ENCODE measurements around the gene MATN3.

Gene MATN3

DNA sequence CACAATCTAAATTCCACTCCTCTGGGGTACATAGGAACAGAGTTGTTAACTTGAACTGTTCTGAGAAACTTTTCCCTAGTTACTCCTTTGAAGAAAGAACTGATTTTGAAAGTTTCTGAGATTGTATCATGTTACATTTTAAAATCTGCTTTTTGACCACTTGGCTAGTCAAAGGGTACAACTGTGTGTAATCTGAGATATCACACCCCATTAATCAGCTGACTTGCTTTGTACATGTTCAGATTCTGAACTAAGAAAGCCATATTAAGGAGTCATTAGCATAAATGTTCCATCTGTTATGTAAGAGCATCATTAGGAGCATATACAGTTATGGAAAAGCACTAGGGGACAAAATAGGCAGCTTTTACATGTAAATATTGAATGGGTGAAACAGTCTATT is 18.7 kb downstream of the MATN3 start:
- DNase-seq, result no peak

DNA sequence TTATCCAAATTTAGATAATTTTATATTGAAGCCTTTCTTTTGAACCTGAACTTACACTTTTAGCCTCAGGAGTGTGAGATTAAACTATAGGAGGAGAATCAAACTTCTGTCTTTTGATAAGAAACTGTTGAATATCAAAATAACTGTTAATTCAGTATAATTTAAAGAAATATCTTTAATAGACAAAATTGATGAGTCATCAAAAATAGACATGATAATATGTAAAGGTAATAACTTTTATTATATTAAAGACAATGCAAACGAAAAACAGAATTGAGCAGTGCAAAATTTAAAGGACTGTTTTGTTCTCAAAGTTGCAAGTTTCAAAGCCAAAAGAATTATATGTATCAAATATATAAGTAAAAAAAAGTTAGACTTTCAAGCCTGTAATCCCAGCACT is 20.6 kb downstream of the MATN3 start:
- no peak for DNase-seq

DNA sequence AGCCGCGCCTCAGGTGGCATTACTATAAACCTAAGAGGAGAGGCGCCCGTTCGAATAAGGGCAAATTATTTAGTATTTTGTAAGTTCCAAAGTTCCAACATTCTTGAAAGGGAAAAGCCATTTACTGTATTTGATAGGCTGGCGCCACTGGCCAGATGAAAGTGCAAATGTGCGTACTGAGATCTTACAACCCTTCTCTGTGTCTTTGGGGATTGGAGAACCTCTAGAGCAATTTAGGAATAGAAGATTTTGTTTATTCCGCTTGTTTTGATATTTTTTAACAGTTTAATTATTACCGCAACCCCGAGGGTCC is 22.1 kb downstream of the MATN3 start:
- no peak for DNase-seq

DNA sequence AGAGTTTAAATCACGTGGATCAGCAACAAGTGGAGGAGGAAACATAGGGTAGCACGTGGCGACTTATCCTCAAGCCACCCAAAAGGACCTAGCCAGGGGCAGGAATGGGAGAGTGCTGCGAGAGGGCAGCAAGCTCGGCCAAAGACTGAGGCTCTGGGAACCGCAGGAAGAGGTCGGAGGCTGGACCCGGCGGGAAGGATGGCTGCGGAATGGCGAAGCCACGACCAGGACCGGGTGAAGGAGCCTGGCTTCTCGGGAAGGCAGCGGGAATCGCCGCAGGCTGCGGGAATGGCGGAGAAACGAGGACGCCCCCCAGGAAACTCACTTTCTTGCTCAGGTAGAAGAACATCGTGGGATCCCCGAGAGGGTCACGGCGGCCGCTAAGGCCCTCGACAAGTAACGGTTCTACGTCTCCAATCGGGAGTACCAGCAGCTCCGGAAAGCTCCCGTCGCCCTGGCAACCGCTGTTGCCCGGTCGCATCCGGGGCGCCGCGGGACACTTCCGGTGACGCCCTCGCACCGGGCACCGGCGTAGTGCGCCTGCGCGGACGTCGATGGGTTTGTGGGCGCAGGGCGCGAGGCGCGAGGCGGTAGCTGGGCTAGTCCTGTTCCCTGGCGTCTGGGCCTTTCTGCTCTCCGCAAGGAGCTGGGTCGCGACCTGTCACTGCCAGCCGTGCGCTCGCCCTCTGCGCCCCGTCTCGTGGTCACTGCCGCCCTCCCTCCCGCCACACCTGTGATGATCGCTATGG is 22.6 kb downstream of the MATN3 start, which contains the start of gene WDR35:
WDR35 (minus strand) TSS at position 439 of the 749 bp plus-strand sequence; CDS start at position 349, 90 bp downstream.
- peak; percentile 90 for DNase-seq

DNA sequence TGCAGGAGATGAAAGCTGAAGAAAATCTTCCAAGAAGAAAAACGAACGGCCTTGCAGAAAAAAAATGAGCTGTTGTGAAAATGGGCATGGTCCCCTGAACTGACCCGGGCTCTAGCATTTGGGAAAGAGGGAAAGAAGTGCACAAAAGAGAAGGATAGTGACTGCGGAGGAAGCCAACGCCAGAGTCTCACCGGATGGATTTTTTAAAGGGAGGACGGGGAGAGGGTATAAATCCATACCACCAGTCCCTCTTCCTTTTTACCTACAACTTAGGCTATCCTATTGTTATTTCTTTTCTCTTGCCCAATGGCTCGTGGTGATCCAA is 23.2 kb downstream of the MATN3 start:
- DNase-seq, result no peak

DNA sequence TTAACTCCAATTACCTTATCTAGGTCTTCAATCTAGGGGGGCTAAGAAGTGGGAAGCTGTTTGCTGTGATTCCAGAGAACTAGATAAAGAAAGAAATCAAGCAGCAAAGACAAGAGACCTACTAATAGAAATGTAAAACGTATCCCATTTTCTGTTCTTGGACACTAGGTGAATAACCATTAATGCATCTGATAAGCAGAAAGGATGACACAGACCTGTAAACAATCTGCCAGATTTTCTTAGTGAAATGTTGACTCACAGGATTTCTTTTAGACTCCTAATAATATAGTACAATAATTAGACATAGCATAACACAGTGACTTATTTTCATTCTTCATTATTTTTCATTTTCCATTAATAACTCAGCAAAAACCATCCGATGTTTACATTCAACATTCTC is 23.9 kb downstream of the MATN3 start:
- no peak for DNase-seq

DNA sequence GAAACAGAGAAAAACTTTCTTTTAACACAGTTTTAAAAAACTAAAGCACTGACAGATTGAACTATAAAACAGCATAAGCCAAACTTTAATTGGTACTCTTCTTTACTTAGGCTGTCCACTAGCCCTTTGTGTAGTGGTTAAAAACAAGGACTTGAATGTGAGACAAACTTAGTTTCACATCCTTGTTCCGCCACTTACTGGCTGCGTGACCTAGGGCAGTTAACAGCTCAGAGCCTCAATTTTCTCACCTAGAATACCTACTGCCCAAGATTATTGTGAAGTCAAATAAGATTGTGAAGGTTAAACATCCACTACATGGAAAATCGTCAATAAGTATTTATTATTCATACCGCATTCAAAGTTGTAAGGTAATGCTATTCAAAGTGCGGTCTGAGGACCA is 24.5 kb downstream of the MATN3 start:
- DNase-seq, result no peak

DNA sequence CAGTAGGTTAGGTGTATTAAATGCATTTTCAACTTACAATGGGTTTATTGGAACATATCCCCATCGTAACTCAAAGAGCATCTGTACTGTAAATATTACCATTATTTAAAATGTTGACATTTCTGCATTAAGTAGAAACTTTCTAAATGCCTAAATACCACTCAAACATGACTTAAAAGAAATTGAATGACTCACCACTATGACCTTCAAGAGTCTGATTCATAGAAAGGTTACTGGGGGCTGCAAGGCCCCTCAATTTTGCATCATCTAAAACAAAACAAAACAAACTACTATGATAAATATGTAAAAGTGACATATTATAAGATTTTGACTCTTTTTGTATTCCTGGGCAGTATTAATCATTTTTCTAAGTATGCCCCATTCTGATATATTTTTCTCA is 30.2 kb downstream of the MATN3 start:
- DNase-seq, result no peak

DNA sequence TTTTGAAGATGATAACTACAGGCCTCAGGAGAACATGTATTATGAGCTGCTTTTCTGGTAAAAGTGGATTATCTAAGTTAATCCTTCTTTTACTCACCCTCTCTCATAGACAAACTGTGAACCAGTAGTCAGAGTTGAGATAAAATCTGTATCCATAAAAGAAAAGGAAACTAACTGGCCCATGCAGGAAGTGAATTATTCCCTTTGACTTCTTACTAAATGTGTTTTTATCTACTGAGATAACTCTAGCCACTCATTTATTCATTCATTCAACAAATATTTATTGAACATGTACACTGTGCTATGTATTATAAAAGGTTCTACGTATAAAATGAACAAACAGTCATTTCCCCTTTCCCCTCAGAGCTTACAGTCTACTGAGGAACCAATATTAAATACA is 32.5 kb downstream of the MATN3 start:
- DNase-seq, result no peak

DNA sequence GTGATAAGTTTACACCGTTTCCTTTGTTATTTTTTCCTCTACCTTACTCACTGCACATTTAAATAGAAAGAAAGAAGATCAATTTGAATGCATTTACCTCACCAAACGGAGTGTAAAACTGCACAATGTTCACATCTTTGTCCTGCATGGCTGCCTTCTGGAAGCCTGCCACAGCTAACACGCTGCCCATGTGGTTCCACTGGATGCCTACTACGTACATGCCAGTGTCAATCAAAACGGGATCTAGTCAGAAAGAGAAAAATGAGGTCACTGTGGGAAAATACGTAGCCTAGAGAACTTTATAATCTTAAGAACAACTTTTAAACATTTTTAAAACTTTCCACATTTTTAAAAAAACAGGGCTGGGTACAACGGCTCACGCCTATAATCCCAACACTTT is 39.0 kb downstream of the MATN3 start:
- no peak for DNase-seq

DNA sequence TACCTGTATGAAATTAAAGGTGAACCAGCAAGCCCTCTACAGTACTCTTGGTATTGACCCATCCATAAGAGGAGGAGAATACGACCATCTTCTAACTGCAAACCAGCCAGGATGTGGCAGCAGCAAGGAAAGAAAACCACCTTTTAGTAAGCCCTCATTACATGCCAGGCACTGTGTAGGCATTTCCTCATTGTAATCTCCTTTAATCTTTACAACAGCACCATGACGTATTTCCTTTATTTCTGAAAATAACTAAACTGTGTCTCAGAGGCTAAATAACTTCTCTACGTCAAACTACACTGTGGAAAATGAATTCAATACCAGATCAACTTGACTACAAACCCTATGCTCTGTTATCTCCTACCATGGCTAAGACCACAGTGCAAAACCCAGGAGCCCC is 40.8 kb downstream of the MATN3 start:
- DNase-seq, result no peak

DNA sequence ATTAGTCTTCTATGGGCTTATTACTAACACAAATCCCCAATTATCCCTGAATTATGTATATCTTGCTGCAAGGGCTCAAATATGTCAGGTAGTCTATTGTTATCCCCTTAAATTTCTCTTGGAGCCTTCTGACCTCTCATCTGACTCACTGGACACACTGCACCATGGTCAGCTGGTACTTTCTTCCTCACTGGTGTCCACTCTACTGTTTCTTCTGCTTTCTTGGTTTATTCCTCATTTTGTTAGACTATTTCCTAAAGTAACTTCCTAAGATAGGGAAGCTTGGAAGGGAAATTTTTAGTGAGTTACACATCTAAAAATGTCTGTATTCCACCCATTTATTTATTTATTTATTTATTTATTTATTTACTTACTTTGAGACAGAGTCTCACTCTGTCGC is 49.1 kb downstream of the MATN3 start:
- no peak for DNase-seq

DNA sequence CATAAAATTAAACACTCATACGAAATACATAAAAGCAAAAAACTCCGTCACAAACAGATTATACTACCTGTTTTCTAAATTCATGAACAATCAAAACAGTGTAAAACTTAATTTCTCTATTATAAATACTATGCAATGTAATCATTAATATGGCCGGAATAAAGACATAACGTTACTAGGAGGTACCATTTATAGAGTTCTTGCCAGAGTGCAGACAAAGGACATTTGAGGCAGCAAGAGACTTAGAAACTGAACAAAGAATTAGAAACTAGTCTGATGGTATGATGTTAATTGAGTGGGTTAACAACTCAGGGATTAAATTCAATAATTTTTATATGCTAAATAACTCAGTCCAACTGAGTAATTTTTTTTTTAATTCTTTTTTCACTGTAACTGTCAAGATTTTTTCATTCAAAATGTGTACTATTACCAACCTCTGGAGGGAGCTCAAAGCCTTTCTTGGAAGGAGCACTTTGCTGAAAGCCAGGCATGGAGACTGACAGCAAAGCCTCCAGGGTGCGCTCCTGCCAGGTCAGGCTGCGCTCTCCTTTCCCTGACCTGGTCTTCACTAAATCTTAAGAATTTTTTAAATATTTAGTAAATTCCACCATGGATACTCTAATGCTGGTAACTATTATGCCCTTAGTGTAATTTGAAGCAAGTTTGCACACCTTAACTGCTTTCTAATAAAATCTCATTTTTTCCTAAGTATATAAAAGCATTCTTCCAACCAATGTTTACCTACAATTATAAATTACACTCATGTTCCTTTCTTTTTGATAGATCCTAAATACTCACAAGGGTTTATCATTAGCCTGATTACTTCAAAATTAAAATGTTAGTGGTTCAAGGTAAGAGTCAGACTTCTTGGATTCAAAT is 56.7 kb downstream of the MATN3 start:
- peak; percentile 61 for DNase-seq

DNA sequence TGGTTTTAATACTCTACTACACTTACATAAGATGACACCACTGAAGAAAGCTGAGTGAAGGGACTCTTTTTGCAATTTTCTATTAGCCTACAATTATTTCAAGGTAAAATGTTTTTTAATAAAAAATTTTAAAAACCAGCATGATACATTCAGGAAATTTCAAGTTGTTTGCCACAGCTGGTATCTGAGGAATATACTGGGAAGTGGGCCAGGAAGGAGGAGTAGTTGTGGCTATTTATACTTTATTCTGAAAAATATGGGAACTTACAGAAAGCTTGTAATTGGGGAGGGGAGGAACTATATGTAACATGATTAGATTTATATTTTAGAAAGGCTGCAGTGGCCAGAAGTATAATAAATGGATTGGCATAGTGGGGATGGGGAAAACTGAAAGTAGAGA is 63.4 kb downstream of the MATN3 start:
- DNase-seq, result peak; percentile 25

DNA sequence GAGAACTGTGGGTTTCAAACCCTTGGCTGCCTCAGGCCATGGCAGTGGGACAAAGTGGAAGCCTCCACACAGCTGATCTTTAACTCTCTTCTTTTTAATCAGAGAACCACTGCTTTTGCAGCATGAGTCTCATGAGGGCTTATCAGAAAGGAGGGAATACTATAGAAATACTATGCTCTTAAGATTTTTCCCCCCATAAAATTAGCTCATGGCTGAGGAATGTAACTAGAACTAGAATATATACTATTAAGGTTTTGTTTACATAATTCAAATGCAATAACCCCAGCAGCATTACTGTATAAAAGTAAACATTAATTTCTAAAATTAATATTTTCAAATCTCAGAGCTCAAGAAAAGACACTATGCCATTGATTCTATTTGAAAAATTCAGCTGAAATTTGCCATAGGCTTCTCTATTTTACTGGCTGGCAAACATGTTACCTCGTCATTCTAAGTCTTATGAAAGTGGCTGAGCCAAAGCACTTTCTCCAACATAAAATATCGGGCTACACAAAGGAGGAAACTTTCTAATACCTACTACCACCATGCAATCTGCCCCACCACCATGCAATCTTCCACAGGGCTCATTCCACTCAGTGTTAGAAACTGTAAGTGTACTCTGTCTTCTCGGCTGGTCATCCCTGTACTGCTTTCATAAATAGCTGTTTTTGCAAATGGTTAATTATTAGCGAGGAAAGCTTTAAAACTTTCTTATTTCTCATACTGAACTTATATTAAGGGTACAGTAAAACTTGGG is 65.1 kb downstream of the MATN3 start:
- no peak for DNase-seq

DNA sequence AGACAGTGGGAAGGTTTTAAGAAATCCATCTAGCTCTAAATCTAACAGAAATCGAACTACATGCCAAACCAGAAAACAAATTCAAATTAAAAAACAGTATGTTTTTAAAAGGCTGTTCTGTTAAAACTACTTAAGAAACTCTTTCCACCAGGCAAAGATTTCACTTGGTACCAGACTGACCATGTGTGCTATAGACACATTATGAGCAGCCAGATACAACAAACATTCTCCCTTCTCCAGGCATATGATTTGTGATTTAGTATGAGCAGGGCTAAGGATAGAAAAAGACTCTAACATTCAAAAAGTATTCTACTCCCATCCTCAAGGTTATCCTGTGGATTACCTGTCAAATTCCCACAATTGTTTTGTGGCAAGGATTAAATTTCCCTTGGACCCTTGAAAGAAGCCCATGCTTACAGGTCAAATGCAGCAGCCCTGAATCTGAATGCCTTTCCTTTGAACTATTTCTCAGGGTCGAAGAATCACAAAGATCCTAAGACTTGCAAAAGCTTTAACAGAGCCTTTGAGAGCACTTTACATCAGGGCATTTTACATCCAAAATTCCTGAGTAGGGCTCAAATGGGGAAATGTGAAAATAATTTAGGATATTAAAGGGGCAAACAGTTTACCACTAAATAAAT is 68.1 kb downstream of the MATN3 start:
- no peak for DNase-seq

DNA sequence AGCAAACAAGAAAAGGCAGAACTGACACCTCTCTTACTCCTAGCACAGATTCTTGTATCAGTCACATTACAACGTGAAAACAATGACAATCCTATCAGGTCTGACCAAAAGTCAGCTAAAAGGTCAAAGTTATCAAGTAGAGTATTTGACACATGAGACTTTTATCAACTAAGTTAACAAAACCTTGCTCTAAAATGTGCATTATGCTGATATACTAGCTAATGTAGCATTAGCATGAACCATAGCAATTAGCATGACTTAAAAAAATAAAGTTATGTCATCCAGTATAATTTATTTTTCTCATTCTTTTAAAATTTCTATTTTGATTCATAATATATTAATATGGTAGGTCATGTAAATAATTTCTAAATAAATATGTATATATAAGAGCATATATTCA is 69.3 kb downstream of the MATN3 start:
- DNase-seq, result no peak

DNA sequence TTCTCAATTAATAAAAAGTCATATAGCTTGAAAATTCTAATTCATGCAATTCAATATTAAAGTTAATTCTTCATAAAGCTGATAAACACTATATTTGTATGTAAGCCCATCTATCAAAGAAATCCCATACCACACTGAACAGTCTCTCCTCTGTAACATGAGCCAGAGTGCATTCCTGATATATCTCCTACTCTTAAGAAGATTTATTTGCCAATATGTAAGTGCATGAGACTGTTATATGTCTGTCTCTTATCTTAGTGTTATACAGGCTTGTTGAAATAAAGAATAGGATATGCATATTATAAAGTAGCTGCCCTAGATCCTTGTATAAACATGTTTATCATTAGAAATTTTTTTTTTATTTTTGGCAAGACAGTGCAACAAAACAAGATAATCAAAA is 70.3 kb downstream of the MATN3 start:
- no peak for DNase-seq
